ENCODE results near the gene DUOX1. TPM values are rescaled to one million over a fixed set of nuclear protein-coding genes. Genes with fewer than 3 reads are reported as not detected.
A peak's percentile ranks its signal among the peaks of the same experiment; 100 is the strongest.

DUOX1 gene
- total and polyA plus RNA-seq, 2 of the 13 experiments (the other 11 are each of a cell fraction or from before 2014, with no cell fraction given), result 0.03 TPM; not detected in 1

DNA sequence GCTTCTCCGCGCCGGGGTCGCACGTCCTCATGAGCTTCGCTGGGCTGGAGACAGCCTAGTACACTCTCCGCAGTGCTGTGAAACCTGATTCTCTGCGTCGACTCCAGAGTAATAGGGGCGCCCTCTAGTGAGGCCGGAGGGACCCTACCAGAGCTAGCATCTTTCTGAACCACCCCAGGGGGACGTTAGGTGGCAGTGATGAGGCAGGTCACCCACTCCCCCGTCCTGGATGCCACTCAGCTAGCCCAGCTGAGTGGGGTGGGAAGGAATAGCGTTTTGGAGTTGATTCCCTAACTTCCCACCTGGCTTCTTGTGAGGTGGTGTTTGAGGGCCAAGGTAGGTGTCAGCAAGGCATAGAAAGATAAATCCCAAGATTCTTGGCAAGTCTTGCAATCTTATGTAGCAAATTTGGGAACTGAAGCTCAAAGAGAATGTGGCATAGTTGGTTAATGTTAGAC, 11.6 kb upstream of the DUOX1 start (continued):
- TF ChIP-seq SCMH1 (CRISPR knock-in tag; IDR thresholded peaks at IDR 0.05; ENCODE audit: borderline replicate concordance), result no peak
- no peak for TF ChIP-seq BORCS8-MEF2B (CRISPR knock-in tag; IDR thresholded peaks at IDR 0.05)
- TF ChIP-seq HOXA5 (CRISPR knock-in tag; IDR thresholded peaks at IDR 0.05), result peak; percentile 67; the same call in 1 of the 2 replicates
- TF ChIP-seq CEBPB (IDR thresholded peaks at IDR 0.05; ENCODE audit: borderline replicate concordance, low read depth, low read length), result no peak
- TF ChIP-seq, protein P1, sequence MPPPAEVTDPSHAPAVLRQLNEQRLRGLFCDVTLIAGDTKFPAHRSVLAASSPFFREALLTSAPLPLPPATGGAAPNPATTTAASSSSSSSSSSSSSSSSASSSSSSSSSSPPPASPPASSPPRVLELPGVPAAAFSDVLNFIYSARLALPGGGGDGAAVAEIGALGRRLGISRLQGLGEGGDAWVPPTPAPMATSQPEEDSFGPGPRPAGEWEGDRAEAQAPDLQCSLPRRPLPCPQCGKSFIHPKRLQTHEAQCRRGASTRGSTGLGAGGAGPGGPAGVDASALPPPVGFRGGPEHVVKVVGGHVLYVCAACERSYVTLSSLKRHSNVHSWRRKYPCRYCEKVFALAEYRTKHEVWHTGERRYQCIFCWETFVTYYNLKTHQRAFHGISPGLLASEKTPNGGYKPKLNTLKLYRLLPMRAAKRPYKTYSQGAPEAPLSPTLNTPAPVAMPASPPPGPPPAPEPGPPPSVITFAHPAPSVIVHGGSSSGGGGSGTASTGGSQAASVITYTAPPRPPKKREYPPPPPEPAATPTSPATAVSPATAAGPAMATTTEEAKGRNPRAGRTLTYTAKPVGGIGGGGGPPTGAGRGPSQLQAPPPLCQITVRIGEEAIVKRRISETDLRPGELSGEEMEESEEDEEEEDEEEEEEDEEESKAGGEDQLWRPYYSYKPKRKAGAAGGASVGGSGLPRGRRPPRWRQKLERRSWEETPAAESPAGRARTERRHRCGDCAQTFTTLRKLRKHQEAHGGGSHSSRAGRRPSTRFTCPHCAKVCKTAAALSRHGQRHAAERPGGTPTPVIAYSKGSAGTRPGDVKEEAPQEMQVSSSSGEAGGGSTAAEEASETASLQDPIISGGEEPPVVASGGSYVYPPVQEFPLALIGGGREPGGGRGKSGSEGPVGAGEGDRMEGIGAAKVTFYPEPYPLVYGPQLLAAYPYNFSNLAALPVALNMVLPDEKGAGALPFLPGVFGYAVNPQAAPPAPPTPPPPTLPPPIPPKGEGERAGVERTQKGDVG (CRISPR knock-in tag; IDR thresholded peaks at IDR 0.05; ENCODE audit: borderline replicate concordance), result no peak
- TF ChIP-seq SRSF4 (IDR thresholded peaks at IDR 0.05; ENCODE audit: low read depth, low read length, poor library complexity, severe bottlenecking), result no peak
- peak; percentile 65; the same call in 1 of the 2 replicates for TF ChIP-seq ZNF350 (CRISPR knock-in tag; IDR thresholded peaks at IDR 0.05; ENCODE audit: borderline replicate concordance, low read depth)
- TF ChIP-seq ZNF232 (CRISPR knock-in tag; IDR thresholded peaks at IDR 0.05; ENCODE audit: borderline replicate concordance), result no peak
- no peak for TF ChIP-seq ZNF510 (CRISPR knock-in tag; IDR thresholded peaks at IDR 0.05; ENCODE audit: low read depth)
- TF ChIP-seq SP4 (CRISPR knock-in tag; IDR thresholded peaks at IDR 0.05), result no peak
- TF ChIP-seq SMC3 (IDR thresholded peaks at IDR 0.05; ENCODE audit: low read length), result peak; percentile 93
- TF ChIP-seq, protein P2, sequence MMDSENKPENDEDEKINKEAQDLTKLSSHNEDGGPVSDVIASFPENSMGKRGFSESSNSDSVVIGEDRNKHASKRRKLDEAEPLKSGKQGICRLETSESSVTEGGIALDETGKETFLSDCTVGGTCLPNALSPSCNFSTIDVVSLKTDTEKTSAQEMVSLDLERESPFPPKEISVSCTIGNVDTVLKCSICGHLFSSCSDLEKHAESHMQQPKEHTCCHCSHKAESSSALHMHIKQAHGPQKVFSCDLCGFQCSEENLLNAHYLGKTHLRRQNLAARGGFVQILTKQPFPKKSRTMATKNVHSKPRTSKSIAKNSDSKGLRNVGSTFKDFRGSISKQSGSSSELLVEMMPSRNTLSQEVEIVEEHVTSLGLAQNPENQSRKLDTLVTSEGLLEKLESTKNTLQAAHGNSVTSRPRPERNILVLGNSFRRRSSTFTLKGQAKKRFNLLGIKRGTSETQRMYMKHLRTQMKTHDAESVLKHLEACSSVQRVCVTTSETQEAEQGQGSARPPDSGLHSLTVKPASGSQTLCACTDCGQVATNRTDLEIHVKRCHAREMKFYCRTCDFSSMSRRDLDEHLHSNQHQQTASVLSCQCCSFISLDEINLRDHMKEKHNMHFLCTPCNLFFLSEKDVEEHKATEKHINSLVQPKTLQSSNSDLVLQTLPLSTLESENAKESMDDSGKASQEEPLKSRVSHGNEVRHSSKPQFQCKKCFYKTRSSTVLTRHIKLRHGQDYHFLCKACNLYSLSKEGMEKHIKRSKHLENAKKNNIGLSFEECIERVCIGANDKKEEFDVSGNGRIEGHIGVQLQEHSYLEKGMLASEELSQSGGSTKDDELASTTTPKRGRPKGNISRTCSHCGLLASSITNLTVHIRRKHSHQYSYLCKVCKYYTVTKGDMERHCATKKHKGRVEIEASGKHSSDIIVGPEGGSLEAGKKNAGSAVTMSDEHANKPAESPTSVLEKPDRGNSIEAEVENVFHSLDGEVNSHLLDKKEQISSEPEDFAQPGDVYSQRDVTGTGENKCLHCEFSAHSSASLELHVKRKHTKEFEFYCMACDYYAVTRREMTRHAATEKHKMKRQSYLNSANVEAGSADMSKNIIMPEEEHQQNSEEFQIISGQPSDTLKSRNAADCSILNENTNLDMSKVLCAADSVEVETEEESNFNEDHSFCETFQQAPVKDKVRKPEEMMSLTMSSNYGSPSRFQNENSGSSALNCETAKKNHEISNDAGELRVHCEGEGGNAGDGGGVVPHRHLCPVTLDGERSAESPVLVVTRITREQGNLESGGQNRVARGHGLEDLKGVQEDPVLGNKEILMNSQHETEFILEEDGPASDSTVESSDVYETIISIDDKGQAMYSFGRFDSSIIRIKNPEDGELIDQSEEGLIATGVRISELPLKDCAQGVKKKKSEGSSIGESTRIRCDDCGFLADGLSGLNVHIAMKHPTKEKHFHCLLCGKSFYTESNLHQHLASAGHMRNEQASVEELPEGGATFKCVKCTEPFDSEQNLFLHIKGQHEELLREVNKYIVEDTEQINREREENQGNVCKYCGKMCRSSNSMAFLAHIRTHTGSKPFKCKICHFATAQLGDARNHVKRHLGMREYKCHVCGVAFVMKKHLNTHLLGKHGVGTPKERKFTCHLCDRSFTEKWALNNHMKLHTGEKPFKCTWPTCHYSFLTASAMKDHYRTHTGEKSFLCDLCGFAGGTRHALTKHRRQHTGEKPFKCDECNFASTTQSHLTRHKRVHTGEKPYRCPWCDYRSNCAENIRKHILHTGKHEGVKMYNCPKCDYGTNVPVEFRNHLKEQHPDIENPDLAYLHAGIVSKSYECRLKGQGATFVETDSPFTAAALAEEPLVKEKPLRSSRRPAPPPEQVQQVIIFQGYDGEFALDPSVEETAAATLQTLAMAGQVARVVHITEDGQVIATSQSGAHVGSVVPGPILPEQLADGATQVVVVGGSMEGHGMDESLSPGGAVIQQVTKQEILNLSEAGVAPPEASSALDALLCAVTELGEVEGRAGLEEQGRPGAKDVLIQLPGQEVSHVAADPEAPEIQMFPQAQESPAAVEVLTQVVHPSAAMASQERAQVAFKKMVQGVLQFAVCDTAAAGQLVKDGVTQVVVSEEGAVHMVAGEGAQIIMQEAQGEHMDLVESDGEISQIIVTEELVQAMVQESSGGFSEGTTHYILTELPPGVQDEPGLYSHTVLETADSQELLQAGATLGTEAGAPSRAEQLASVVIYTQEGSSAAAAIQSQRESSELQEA (CRISPR knock-in tag; IDR thresholded peaks at IDR 0.05; ENCODE audit: not compliant biosample characterization), result no peak
- TF ChIP-seq ZNF614 (CRISPR knock-in tag; IDR thresholded peaks at IDR 0.05; ENCODE audit: borderline replicate concordance), result peak; percentile 65; the same call in 1 of the 2 replicates
- TF ChIP-seq ZNF572 (CRISPR knock-in tag; IDR thresholded peaks at IDR 0.05), result no peak
- no peak for TF ChIP-seq RELA (CRISPR knock-in tag; IDR thresholded peaks at IDR 0.05)
- no peak for TF ChIP-seq ZNF629 (CRISPR knock-in tag; conservative IDR thresholded peaks at IDR 0.05)
- TF ChIP-seq, protein P3, sequence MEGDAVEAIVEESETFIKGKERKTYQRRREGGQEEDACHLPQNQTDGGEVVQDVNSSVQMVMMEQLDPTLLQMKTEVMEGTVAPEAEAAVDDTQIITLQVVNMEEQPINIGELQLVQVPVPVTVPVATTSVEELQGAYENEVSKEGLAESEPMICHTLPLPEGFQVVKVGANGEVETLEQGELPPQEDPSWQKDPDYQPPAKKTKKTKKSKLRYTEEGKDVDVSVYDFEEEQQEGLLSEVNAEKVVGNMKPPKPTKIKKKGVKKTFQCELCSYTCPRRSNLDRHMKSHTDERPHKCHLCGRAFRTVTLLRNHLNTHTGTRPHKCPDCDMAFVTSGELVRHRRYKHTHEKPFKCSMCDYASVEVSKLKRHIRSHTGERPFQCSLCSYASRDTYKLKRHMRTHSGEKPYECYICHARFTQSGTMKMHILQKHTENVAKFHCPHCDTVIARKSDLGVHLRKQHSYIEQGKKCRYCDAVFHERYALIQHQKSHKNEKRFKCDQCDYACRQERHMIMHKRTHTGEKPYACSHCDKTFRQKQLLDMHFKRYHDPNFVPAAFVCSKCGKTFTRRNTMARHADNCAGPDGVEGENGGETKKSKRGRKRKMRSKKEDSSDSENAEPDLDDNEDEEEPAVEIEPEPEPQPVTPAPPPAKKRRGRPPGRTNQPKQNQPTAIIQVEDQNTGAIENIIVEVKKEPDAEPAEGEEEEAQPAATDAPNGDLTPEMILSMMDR (CRISPR knock-in tag; IDR thresholded peaks at IDR 0.05), result peak; percentile 99
